Measurements from ENCODE around the gene WDR6.

DNA sequence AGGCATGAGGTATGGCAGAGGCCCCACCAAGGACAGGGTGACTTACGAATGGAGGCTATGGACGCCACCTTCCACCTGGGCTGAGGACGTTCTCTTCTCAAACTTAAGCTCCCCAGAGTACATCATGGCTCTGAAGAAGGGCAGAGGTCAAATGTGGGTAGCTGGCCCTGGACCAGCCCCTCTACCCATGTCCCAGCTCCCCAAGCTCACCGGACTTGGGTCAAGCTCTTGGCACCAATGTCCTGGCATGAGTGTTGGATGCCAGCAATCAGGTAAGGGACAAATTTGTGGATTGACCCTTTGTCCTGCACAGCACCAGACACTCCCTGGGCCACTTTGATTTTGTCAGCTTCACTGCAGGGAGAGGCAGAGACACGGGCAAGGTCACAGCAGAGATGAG lies 17.3 kb downstream of the WDR6 start:
- no peak for TF ChIP-seq CTCF (conservative IDR thresholded peaks at IDR 0.05 in 1 of 2, IDR thresholded peaks at IDR 0.05 in 1 of 2; ENCODE audit: low read depth in 1 of 2, low read length in 2 of 2)
- no peak for TF ChIP-seq EZH2 (IDR thresholded peaks at IDR 0.05; ENCODE audit: low read length, missing control alignments)

Measured in fibroblast of lung (primary cell).